CD8-positive, alpha-beta memory T cell (primary cell): ENCODE measurements around the gene SERPINB6. TPM values are rescaled to one million over a fixed set of nuclear protein-coding genes. Genes with fewer than 3 reads are reported as not detected.
"Not testable (repeated sequence)": the region's sequence is repeated elsewhere in the genome, so short reads cannot be mapped to it uniquely, and the experiment has no call there.

Experiments used
- CTCF ChIA-PET: fragments of 350-600 bp; sonication (Branson Sonifier 250); formaldehyde crosslinking; loops from one replicate; lab custom pipeline; 2021; ENCODE audit warnings: antibody characterized with exemption; lab: Charles Lee
- POLR2A ChIA-PET: fragments of 350-600 bp; sonication (Branson Sonifier 250); formaldehyde crosslinking; loops from one replicate; lab custom pipeline; 2021; ENCODE audit warnings: antibody characterized with exemption; lab: Charles Lee
- DNase-seq, 5 donors: peaks; one replicate each; pipeline versions ENCODE4 v3.0.0 to v3.0.0-alpha.2; 2020 to 2022; ENCODE audit warnings: mixed read lengths in 1 of 5
- H3K27ac ChIP-seq: one replicate; pipeline ENCODE4 v1.7.0; 2013; ENCODE audit warnings: low read depth, mild to moderate bottlenecking, low read length, moderate library complexity
- H3K27me3 ChIP-seq: 2 replicates; pipeline ENCODE4 v1.7.0; 2013; ENCODE audit warnings: low read length, mild to moderate bottlenecking; ENCODE audit not compliant: insufficient read depth, poor library complexity, severe bottlenecking
- H3K36me3 ChIP-seq: 2 replicates; pipeline ENCODE4 v1.7.0; 2013; ENCODE audit warnings: mild to moderate bottlenecking, low read length, moderate library complexity; ENCODE audit not compliant: insufficient read depth
- H3K4me1 ChIP-seq: 2 replicates; pipeline ENCODE4 v1.7.0; 2013; ENCODE audit warnings: mild to moderate bottlenecking, low read length, moderate library complexity; ENCODE audit not compliant: insufficient read depth
- H3K4me3 ChIP-seq: 2 replicates; pipeline ENCODE4 v1.7.0; 2013; ENCODE audit warnings: mild to moderate bottlenecking, low read length
- H3K9me3 ChIP-seq: 2 replicates; pipeline ENCODE4 v1.7.0; 2013; ENCODE audit warnings: mild to moderate bottlenecking, low read length
- H3K27ac Mint-ChIP-seq, 8 donors: one replicate each; pipeline ENCODE4 v1.8.0; 2020 to 2021; ENCODE audit warnings: mixed read lengths in 8 of 8, mild to moderate bottlenecking in 6 of 8, inconsistent platforms in 3 of 8, moderate library complexity in 3 of 8
- H3K27me3 Mint-ChIP-seq, 2 donors: one replicate each; pipeline ENCODE4 v1.8.0; 2020 to 2021; ENCODE audit warnings: mixed read lengths in 2 of 2, mild to moderate bottlenecking in 1 of 2, moderate library complexity in 1 of 2
- H3K36me3 Mint-ChIP-seq, 3 donors: one replicate each; pipeline ENCODE4 v1.8.0; 2020 to 2021; ENCODE audit warnings: mixed read lengths in 3 of 3, inconsistent platforms in 1 of 3, mild to moderate bottlenecking in 1 of 3
- H3K4me1 Mint-ChIP-seq, 3 donors: one replicate each; pipeline ENCODE4 v1.8.0; 2020 to 2021; ENCODE audit warnings: mixed read lengths in 3 of 3, inconsistent platforms in 1 of 3, mild to moderate bottlenecking in 1 of 3
- H3K4me3 Mint-ChIP-seq, 7 donors: one replicate each; pipeline ENCODE4 v1.8.0; 2020 to 2021; ENCODE audit warnings: mixed read lengths in 7 of 7, mild to moderate bottlenecking in 6 of 7, moderate library complexity in 4 of 7, inconsistent platforms in 2 of 7
- H3K9me3 Mint-ChIP-seq, 5 donors: one replicate each; pipeline ENCODE4 v1.8.0; 2020 to 2022; ENCODE audit warnings: mixed read lengths in 5 of 5, mild to moderate bottlenecking in 3 of 5, moderate library complexity in 2 of 5, inconsistent platforms in 1 of 5
- polyA plus RNA-seq: library from polyadenylated mRNA; unstranded; fragments of 300-500 nt; fragmentation: Illumina TruSeq; gene quantifications from one replicate; pipeline ENCODE4 v1.2.3, GENCODE V29; 2021
- total RNA-seq, 2 experiments: library from RNA; stranded (reverse); gene quantifications; one replicate each; pipeline ENCODE4 v1.2.3, GENCODE V29; 2021

The SERPINB6 gene
- total and polyA plus RNA-seq, 3 experiments from 2014 or later = 62.1 to 86.0 (median 66.0) TPM

DNA sequence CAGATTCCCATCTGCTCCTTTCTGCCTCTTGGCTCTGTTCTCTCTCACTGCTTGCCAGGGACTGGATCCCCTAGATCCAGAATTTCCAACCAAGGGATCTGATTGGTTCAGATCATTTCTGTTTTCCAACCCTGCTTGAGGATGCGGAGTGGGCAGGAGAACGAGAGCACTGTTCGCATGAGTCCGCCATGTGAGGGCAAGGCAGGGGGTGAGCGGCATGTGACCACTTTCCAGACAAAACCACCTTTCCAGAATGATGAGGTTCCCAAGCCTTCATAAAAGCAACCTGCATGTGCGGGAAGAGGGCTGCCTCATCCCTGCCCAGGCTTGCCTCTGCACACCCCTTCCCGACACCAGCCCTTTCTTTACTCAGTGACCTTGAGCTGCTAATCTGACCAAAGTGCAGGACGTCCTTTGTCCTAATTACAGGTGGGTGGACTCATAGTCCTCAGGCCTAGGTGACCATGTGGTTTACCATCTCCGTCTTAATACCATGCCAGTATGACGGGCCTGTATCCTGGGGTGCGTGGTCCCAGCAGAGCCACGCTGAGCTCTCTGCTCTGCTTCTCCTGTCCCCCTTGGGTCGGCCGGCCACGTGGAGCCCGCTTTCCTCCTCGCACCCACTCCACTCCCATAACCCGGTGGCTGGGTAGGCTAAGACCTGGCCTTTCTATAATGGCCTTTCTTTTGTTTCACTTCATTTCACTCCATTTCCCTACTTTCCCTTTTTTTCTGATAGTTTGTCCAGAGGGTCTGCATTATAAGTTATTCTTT is 42.7 kb upstream of the SERPINB6 start:
- Mint-ChIP-seq H3K9me3 (peaks cover 11 to 27% (median 21%) of the 10 kb centered on the region in 5 donors), H3K36me3 (peaks cover 41 to 86% (median 51%) of the 10 kb centered on the region in 3 donors), H3K4me1 (peaks cover 3 to 6% (median 5%) of the 10 kb centered on the region in 3 donors), H3K27me3 (no peaks in the 10 kb centered on the region), H3K4me3 (no peak overlapping the region), H3K27ac (peak overlapping the region in 1 of 8 donors; percentile 27)
- no peak overlapping the region for H3K27ac ChIP-seq
- no peak for DNase-seq
- H3K9me3 ChIP-seq = peaks cover 7% of the 10 kb centered on the region
- H3K4me1 ChIP-seq = no peaks in the 10 kb centered on the region
- H3K27me3 ChIP-seq = no peaks in the 10 kb centered on the region
- CTCF ChIA-PET = no interaction called here
- peaks cover 35% of the 10 kb centered on the region for H3K36me3 ChIP-seq
- POLR2A ChIA-PET = no interaction called here
- no peak overlapping the region for H3K4me3 ChIP-seq

DNA sequence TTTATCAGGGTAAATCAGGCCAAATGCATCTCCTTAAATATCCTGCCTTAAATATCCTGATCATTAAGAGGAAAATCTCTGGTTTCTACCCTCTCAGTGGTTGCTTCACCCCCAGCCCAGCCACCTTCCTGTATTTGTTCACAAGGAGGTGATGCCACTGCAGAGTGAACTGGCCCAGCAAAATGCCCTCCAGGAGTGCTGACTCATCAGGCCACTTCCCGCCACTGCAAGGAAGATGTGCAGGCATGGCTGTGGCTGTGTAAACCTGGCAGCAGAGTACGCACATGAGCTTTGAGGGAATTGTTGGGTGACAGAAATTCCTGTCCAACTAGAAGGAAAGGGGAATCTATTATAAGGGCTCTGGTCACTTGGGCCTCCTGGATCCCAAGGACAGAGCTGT is 42.1 kb upstream of the SERPINB6 start:
- Histone ChIP-seq H3K4me3 (no peak overlapping the region), H3K27me3 (no peaks in the 10 kb centered on the region), H3K9me3 (peaks cover 7% of the 10 kb centered on the region), H3K4me1 (no peaks in the 10 kb centered on the region), H3K27ac (no peak overlapping the region), H3K36me3 (peaks cover 35% of the 10 kb centered on the region)
- H3K4me3 Mint-ChIP-seq = no peak overlapping the region
- peak overlapping the region in 2 of 8 donors; percentile 4 to 61 for H3K27ac Mint-ChIP-seq
- DNase-seq = no peak
- peaks cover 2 to 7% (median 6%) of the 10 kb centered on the region in 3 donors for H3K4me1 Mint-ChIP-seq
- ChIA-PET POLR2A (no interaction called here), CTCF (no interaction called here)
- H3K27me3 Mint-ChIP-seq = no peaks in the 10 kb centered on the region
- H3K9me3 Mint-ChIP-seq = peaks cover 11 to 27% (median 21%) of the 10 kb centered on the region in 5 donors
- peaks cover 47 to 91% (median 55%) of the 10 kb centered on the region in 3 donors for H3K36me3 Mint-ChIP-seq

DNA sequence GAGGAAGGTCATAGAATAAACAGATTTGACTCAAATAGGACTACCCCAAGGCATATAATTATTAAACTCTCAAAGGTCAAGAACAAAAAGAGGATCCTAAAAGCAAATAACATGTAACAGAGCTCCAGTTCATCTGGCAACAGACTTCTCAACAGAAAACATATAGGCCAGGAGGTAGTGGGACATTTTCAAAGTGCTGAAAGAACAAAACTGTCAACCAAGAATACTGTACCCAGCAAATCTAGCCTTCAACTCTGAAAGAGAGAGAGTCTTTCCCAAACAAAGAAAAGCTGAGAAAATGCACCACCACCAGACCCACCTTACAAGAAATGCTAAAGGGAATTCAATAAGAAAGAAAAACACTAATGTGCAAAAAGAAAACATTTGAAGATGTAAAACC is 40.2 kb upstream of the SERPINB6 start:
- H3K9me3 ChIP-seq = peaks cover 7% of the 10 kb centered on the region
- H3K4me1 ChIP-seq = no peaks in the 10 kb centered on the region
- no peak overlapping the region for H3K4me3 ChIP-seq
- peaks cover 33% of the 10 kb centered on the region for H3K36me3 ChIP-seq
- peak overlapping the region in 1 of 8 donors; percentile 36 for H3K27ac Mint-ChIP-seq
- ChIA-PET POLR2A (interaction anchor here (0.5 kb wide), 1 partner anchor 75 kb away, joined by 3 read pairs; no protein-coding TSS in a partner anchor), CTCF (interaction anchor here (1.6 kb wide), 1 partner anchor 8 kb away, joined by 3 read pairs; no protein-coding TSS in a partner anchor)
- no peaks in the 10 kb centered on the region for H3K27me3 ChIP-seq
- peaks cover 11 to 27% (median 21%) of the 10 kb centered on the region in 5 donors for H3K9me3 Mint-ChIP-seq
- no peak for DNase-seq
- no peak overlapping the region for H3K4me3 Mint-ChIP-seq
- H3K27ac ChIP-seq = no peak overlapping the region
- H3K36me3 Mint-ChIP-seq = peaks cover 57 to 90% (median 59%) of the 10 kb centered on the region in 3 donors
- H3K27me3 Mint-ChIP-seq = no peaks in the 10 kb centered on the region
- H3K4me1 Mint-ChIP-seq = peaks cover 0 to 10% (median 6%) of the 10 kb centered on the region in 3 donors

DNA sequence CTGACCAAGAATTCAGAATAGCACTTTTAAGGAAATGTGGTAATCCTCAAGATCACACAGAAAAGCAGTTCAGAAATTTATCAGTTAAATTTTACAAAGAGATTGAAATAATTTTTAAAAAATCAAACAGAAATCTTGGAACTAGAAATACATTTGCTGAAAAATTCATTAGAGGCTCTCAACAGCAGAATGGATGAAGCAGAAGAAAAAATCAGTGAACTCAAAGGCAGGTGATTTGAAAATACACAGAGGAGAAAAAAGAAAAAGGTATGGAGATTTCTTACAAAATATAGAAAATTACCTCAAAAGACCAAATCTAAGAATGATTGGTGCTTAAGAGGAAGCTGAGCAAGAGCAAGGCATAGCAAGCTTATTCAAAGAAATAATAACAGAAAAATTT is 39.8 kb upstream of the SERPINB6 start:
- Mint-ChIP-seq H3K9me3 (peaks cover 11 to 27% (median 21%) of the 10 kb centered on the region in 5 donors), H3K4me3 (no peak overlapping the region), H3K4me1 (peaks cover 0 to 10% (median 6%) of the 10 kb centered on the region in 3 donors), H3K27me3 (no peaks in the 10 kb centered on the region), H3K27ac (no peak overlapping the region), H3K36me3 (peaks cover 60 to 92% (median 60%) of the 10 kb centered on the region in 3 donors)
- Histone ChIP-seq H3K36me3 (peaks cover 31% of the 10 kb centered on the region), H3K27me3 (no peaks in the 10 kb centered on the region), H3K27ac (no peak overlapping the region), H3K4me1 (no peaks in the 10 kb centered on the region), H3K4me3 (no peak overlapping the region), H3K9me3 (peaks cover 7% of the 10 kb centered on the region)
- ChIA-PET POLR2A (interaction anchor here (0.5 kb wide), 1 partner anchor 75 kb away, joined by 3 read pairs; no protein-coding TSS in a partner anchor), CTCF (interaction anchor here (1.6 kb wide), 1 partner anchor 9 kb away, joined by 3 read pairs; no protein-coding TSS in a partner anchor)
- no peak for DNase-seq

DNA sequence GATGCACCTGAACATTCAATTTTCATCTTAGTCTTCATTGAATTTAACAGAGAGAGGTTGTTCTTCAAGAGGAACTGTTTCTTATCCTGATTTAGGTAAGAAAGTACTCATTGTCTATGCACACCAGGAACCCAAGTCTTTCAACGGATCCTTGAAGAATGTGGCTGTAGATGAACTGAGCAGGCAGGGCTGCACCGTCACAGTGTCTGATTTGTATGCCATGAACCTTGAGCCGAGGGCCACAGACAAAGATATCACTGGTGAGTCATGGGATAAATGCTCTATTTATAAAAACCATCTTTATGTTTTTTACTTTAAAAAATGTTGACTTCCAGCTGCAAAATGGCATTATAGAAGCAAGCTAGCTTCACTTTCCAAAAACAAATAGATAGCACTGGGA is 38.6 kb upstream of the SERPINB6 start:
- Mint-ChIP-seq H3K4me3 (no peak overlapping the region), H3K27ac (peak overlapping the region in 1 of 8 donors; percentile 17), H3K4me1 (peaks cover 5 to 10% (median 10%) of the 10 kb centered on the region in 3 donors), H3K36me3 (peaks cover 60 to 93% (median 60%) of the 10 kb centered on the region in 3 donors), H3K9me3 (peaks cover 11 to 27% (median 21%) of the 10 kb centered on the region in 5 donors), H3K27me3 (no peaks in the 10 kb centered on the region)
- H3K4me1 ChIP-seq = no peaks in the 10 kb centered on the region
- H3K36me3 ChIP-seq = peaks cover 30% of the 10 kb centered on the region
- peaks cover 7% of the 10 kb centered on the region for H3K9me3 ChIP-seq
- POLR2A ChIA-PET = no interaction called here
- CTCF ChIA-PET = interaction anchor here (1.0 to 1.2 kb wide), 2 partner anchors 8 to 17 kb away, joined by 3 read pairs; no protein-coding TSS in a partner anchor
- H3K27me3 ChIP-seq = no peaks in the 10 kb centered on the region
- no peak for DNase-seq
- H3K4me3 ChIP-seq = no peak overlapping the region
- no peak overlapping the region for H3K27ac ChIP-seq

DNA sequence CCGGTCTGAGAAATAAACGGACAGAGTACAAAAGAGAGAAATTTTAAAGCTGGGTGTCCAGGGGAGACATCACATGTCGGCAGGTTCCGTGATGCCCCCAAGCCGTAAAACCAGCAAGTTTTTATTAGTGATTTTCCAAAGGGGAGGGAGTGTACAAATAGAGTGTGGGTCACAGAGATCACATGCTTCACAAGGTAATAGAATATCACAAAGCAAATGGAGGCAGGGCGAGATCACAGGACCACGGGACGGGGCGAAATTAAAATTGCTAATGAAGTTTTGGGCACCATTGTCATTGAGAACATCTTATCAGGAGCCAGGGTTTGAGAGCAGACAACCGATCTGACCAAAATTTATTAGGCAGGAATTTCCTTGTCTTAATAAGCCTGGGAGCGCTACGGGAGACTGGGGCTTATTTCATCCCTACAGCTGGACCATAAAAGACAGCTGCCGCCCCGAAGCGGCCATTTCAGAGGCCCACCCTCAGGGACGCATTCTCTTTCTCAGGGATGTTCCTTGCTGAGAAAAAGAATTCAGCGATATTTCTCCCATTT is 37.4 kb upstream of the SERPINB6 start:
- H3K27ac Mint-ChIP-seq = peak overlapping the region in 1 of 8 donors; percentile 74
- POLR2A ChIA-PET, CTCF ChIA-PET, H3K4me1 ChIP-seq, H3K4me1 Mint-ChIP-seq, DNase-seq, H3K27ac ChIP-seq, H3K4me3 ChIP-seq, H3K27me3 Mint-ChIP-seq, H3K27me3 ChIP-seq, H3K9me3 ChIP-seq, H3K4me3 Mint-ChIP-seq: not testable (repeated sequence)
- H3K36me3 ChIP-seq = peaks cover 22% of the 10 kb centered on the region
- H3K9me3 Mint-ChIP-seq = peaks cover 11 to 27% (median 21%) of the 10 kb centered on the region in 5 donors
- peaks cover 56 to 88% (median 60%) of the 10 kb centered on the region in 3 donors for H3K36me3 Mint-ChIP-seq

DNA sequence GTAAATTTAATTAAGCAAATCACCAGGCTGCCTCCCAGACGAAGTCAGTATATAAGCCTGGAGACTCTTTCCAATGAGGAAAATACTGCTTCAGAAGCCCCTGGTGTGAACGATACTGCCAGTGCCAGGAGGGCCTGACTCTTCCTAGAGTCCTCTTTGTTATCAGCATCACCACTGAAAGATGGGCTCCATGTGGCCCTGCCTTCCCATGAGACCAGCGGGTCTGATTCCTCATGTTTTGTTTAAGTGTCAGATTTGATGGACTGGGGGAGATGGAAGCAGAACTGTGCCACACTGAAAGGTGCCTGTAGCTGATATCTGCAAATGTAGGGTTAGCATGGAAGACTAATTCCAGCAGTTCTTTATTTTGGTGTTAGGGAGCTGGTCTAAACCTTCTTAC is 36.2 kb upstream of the SERPINB6 start:
- H3K36me3 ChIP-seq = peaks cover 18% of the 10 kb centered on the region
- H3K9me3 Mint-ChIP-seq = peaks cover 11 to 23% (median 18%) of the 10 kb centered on the region in 5 donors
- H3K27ac ChIP-seq = no peak overlapping the region
- H3K36me3 Mint-ChIP-seq = peaks cover 53 to 84% (median 54%) of the 10 kb centered on the region in 3 donors
- H3K9me3 ChIP-seq = peaks cover 5% of the 10 kb centered on the region
- H3K4me3 Mint-ChIP-seq = no peak overlapping the region
- peaks cover 11% of the 10 kb centered on the region in 3 donors for H3K4me1 Mint-ChIP-seq
- H3K27me3 Mint-ChIP-seq = no peaks in the 10 kb centered on the region
- CTCF ChIA-PET = no interaction called here
- no peak overlapping the region for H3K27ac Mint-ChIP-seq
- POLR2A ChIA-PET = no interaction called here
- no peak overlapping the region for H3K4me3 ChIP-seq
- no peaks in the 10 kb centered on the region for H3K27me3 ChIP-seq
- no peak for DNase-seq
- no peaks in the 10 kb centered on the region for H3K4me1 ChIP-seq

DNA sequence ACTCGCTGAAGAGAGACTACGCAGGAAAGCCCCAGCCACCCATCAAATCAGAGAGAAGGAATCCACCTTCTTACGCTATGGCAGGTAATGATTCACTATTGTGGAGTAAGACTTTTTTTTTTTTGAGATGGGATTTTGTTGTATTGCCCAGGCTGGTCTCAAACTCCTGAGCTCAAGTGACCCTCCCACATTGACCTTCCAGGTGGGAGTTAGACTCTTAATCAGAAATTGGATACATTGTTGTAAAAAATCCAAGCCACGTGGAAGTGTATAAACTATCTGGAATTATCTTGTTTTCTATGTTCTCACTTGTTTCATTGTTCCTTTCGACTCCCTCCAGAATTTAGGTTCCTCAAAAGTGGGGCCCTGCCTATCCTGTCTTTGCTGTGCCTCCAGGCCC is 35.1 kb upstream of the SERPINB6 start:
- H3K9me3 Mint-ChIP-seq = peaks cover 6 to 13% (median 12%) of the 10 kb centered on the region in 5 donors
- H3K27me3 Mint-ChIP-seq = no peaks in the 10 kb centered on the region
- peak overlapping the region in 1 of 7 donors; percentile 26 for H3K4me3 Mint-ChIP-seq
- H3K9me3 ChIP-seq = no peaks in the 10 kb centered on the region
- H3K27ac Mint-ChIP-seq = peak overlapping the region in 1 of 8 donors; percentile 8
- ChIA-PET CTCF (no interaction called here), POLR2A (no interaction called here)
- H3K27ac ChIP-seq = no peak overlapping the region
- peaks cover 18% of the 10 kb centered on the region for H3K36me3 ChIP-seq
- H3K27me3 ChIP-seq = no peaks in the 10 kb centered on the region
- peaks cover 16 to 21% (median 20%) of the 10 kb centered on the region in 3 donors for H3K4me1 Mint-ChIP-seq
- peaks cover 43 to 77% (median 44%) of the 10 kb centered on the region in 3 donors for H3K36me3 Mint-ChIP-seq
- no peaks in the 10 kb centered on the region for H3K4me1 ChIP-seq
- DNase-seq = no peak
- H3K4me3 ChIP-seq = no peak overlapping the region
